ENCODE results near the gene MFSD6. TPM values are rescaled to one million over a fixed set of nuclear protein-coding genes. Genes with fewer than 3 reads are reported as not detected.

MFSD6 gene
- total and polyA plus RNA-seq, 4 donors = 11.7 to 61.7 (median 37.4) TPM

DNA sequence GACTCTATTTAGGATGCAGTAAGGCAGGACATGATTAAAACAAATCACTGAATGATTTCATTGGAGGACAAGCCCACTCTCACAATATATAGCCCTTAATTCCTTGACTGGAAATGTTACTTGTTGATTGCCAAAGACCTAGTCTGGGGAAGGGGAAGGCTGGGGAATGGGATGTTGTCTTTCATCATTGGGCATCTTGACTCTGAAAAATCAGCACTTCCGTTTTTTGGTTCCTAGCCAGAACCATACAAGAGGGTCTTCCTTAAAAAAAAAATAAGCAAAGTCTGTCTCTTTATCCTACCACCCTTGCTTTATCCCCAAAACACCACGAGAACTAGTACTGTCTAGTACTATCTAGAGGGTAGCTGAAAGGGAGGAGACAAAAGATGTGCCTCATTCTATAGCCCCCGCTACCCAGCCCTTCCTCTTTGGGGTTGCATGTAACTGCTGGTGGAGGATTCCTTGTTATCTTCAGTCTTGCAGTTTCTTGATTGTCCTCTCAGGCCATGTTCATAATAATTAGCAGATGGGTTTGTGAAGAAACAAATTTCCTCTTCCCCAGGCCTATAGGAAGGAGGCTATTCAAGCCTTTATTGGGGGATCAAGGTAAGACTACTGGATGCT lies 70.5 kb downstream of the MFSD6 start:
- no peaks in the 10 kb centered on the region for H3K36me3 ChIP-seq (ENCODE audit: control insufficient read depth in 4 of 4, insufficient read depth in 4 of 4, low read length in 4 of 4)
- H3K4me3 ChIP-seq = no peak overlapping the region
- no peak overlapping the region for H3K9ac ChIP-seq (ENCODE audit: insufficient read depth in 1 of 2, low read length in 2 of 2)
- no peaks in the 10 kb centered on the region for H3K27me3 ChIP-seq (ENCODE audit: control insufficient read depth in 3 of 3, insufficient read depth in 3 of 3, low read length in 2 of 3)
- TF ChIP-seq, protein P1, sequence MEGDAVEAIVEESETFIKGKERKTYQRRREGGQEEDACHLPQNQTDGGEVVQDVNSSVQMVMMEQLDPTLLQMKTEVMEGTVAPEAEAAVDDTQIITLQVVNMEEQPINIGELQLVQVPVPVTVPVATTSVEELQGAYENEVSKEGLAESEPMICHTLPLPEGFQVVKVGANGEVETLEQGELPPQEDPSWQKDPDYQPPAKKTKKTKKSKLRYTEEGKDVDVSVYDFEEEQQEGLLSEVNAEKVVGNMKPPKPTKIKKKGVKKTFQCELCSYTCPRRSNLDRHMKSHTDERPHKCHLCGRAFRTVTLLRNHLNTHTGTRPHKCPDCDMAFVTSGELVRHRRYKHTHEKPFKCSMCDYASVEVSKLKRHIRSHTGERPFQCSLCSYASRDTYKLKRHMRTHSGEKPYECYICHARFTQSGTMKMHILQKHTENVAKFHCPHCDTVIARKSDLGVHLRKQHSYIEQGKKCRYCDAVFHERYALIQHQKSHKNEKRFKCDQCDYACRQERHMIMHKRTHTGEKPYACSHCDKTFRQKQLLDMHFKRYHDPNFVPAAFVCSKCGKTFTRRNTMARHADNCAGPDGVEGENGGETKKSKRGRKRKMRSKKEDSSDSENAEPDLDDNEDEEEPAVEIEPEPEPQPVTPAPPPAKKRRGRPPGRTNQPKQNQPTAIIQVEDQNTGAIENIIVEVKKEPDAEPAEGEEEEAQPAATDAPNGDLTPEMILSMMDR (IDR thresholded peaks at IDR 0.05; ENCODE audit: control extremely low read depth, extremely low read depth) = no peak
- H3K27ac ChIP-seq (ENCODE audit: low read depth in 1 of 2, low read length in 1 of 2) = no peak overlapping the region
- 70 to 72% methylated on average over 3 of the region's 3 CpGs for WGBS, 2 donors
- DNase-seq (no peak), ATAC-seq (ENCODE audit: insufficient read depth, low FRiP score) (no peak)
- peaks cover 0 to 29% (median 10%) of the 10 kb centered on the region in 5 donors for H3K4me1 ChIP-seq (ENCODE audit: control insufficient read depth in 5 of 5, insufficient read depth in 5 of 5, low read length in 5 of 5)
- H3K9me3 ChIP-seq (ENCODE audit: control insufficient read depth in 4 of 4, insufficient read depth in 3 of 4, low read length in 3 of 4) = no peaks in the 10 kb centered on the region

DNA sequence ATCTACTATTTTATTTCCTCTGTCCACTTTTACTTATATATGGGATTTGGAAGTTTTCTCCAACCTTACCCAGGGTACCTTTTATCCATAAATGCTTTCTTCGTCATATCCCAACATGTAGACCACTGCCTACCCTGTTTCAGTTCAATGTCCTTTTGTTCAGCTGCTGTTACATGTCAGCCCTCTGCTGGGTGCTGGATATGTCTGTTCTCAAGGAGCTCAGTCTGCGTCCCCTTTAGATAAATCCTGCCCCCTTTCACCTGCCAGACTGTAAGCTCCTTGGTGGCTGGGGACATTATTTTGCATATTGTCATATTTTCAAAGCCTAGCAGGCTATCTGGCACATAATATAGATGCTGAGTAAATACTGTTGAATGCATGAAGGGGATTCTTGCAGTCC lies 73.2 kb downstream of the MFSD6 start:
- peak in 2 of 3 donors; percentile 22 to 27 for DNase-seq
- Histone ChIP-seq H3K27me3 (ENCODE audit: control insufficient read depth in 3 of 3, insufficient read depth in 3 of 3, low read length in 2 of 3) (no peaks in the 10 kb centered on the region), H3K27ac (ENCODE audit: low read depth in 1 of 2, low read length in 1 of 2) (no peak overlapping the region), H3K36me3 (ENCODE audit: control insufficient read depth in 4 of 4, insufficient read depth in 4 of 4, low read length in 4 of 4) (no peaks in the 10 kb centered on the region), H3K9me3 (ENCODE audit: control insufficient read depth in 4 of 4, insufficient read depth in 3 of 4, low read length in 3 of 4) (no peaks in the 10 kb centered on the region), H3K4me1 (ENCODE audit: control insufficient read depth in 5 of 5, insufficient read depth in 5 of 5, low read length in 5 of 5) (peaks cover 0 to 38% (median 14%) of the 10 kb centered on the region in 5 donors), H3K4me3 (no peak overlapping the region), H3K9ac (ENCODE audit: insufficient read depth in 1 of 2, low read length in 2 of 2) (no peak overlapping the region)
- no peak for ATAC-seq (ENCODE audit: insufficient read depth, low FRiP score)
- TF ChIP-seq, protein P1 (IDR thresholded peaks at IDR 0.05; ENCODE audit: control extremely low read depth, extremely low read depth) = no peak
- WGBS, 2 donors = 46 to 72% methylated on average over 2 of the region's 2 CpGs

DNA sequence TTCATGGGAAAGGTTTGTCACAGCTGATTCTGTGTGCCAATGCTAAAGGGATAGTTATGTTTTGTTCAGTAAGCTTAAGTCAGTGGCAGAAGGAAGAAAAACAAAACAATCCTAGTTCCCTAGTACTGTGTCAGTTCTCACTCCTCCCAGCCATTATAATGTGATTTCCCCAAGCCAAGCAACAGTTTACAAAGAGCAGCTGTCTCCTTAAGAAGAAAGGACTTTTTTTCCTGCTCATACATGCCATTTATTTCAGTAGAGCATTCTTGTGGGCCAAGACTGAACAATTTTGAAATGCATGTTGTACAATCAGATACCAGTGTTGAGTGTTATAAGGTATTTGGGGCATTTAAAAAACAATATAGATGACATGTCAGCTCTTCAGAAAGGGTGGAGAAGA lies 74.3 kb downstream of the MFSD6 start:
- H3K4me1 ChIP-seq (ENCODE audit: control insufficient read depth in 5 of 5, insufficient read depth in 5 of 5, low read length in 5 of 5) = peaks cover 0 to 39% (median 14%) of the 10 kb centered on the region in 5 donors
- ATAC-seq (ENCODE audit: insufficient read depth, low FRiP score) = no peak
- no peaks in the 10 kb centered on the region for H3K9me3 ChIP-seq (ENCODE audit: control insufficient read depth in 4 of 4, insufficient read depth in 3 of 4, low read length in 3 of 4)
- H3K27me3 ChIP-seq (ENCODE audit: control insufficient read depth in 3 of 3, insufficient read depth in 3 of 3, low read length in 2 of 3) = no peaks in the 10 kb centered on the region
- no peak overlapping the region for H3K9ac ChIP-seq (ENCODE audit: insufficient read depth in 1 of 2, low read length in 2 of 2)
- TF ChIP-seq, protein P1 (IDR thresholded peaks at IDR 0.05; ENCODE audit: control extremely low read depth, extremely low read depth) = no peak
- H3K36me3 ChIP-seq (ENCODE audit: control insufficient read depth in 4 of 4, insufficient read depth in 4 of 4, low read length in 4 of 4) = no peaks in the 10 kb centered on the region
- no peak overlapping the region for H3K27ac ChIP-seq (ENCODE audit: low read depth in 1 of 2, low read length in 1 of 2)
- peak; percentile 38 to 96 (median 94) for DNase-seq
- H3K4me3 ChIP-seq = no peak overlapping the region

All from lung (tissue), 12 donors.